Colonic mucosa (tissue), 4 donors: ENCODE measurements around the gene PKN3. TPM values are rescaled to one million over a fixed set of nuclear protein-coding genes. Genes with fewer than 3 reads are reported as not detected.

Experiments used
- DNase-seq: peaks from one replicate; pipeline ENCODE4 v3.0.0-alpha.2; 2020
- H3K27ac ChIP-seq: fragments of 200-600 bp; one replicate; pipeline ENCODE4 v1.8.0; 2021
- H3K27me3 ChIP-seq: fragments of 200-600 bp; one replicate; pipeline ENCODE4 v1.8.0; 2021
- H3K36me3 ChIP-seq: fragments of 200-600 bp; one replicate; pipeline ENCODE4 v1.8.0; 2021
- H3K4me1 ChIP-seq: fragments of 200-600 bp; one replicate; pipeline ENCODE4 v1.8.0; 2021; ENCODE audit warnings: mild to moderate bottlenecking
- H3K4me3 ChIP-seq: fragments of 200-600 bp; one replicate; pipeline ENCODE4 v1.8.0; 2021
- H3K9ac ChIP-seq, 2 donors: one replicate each; pipeline ENCODE4 v1.7.0; 2013; ENCODE audit warnings: control low read depth in 2 of 2, low read depth in 2 of 2, low read length in 2 of 2
- H3K9me3 ChIP-seq: fragments of 200-600 bp; one replicate; pipeline ENCODE4 v1.8.0; 2021
- CTCF ChIP-seq: fragments of 200-600 bp; IDR thresholded peaks from one replicate; pipeline ENCODE4 v1.8.0; 2022; ENCODE audit warnings: antibody characterized with exemption, mild to moderate bottlenecking
- intact Hi-C: fragments of 100-400 bp; cut with DNase I; formaldehyde crosslinking; loops from one replicate; pipeline ENCODE4 v1.14.1; 2022
- total RNA-seq, 2 donors: library from RNA; stranded (reverse); fragmentation: NEBNext Ultra II Directional in 1 of 2; extraction: Animal tissue kit (Norgen Biotek cat#: 25700) in 1 of 2; gene quantifications; one replicate each; pipeline ENCODE4 v1.2.1, GENCODE V29; 2021
- donor health status: healthy.
- donor health status: DM: no; HTN: no; CAD: no.
- donor health status: DM: no; HTN: no; CAD: no.

PKN3 gene
- total RNA-seq, 2 donors from 2014 or later: 2.8 to 7.5 TPM

GRCh38 chr9:128712451-128713410 is 10.4 kb downstream of the PKN3 start:
- intact Hi-C loops: no loop called here
- TF ChIP-seq CTCF: no peak
- DNase-seq: no peak
- Histone ChIP-seq H3K27me3 (no peaks in the 10 kb centered on the region), H3K36me3 (no peaks in the 10 kb centered on the region), H3K27ac (no peak overlapping the region), H3K4me3 (no peak overlapping the region), H3K9ac (no peak overlapping the region), H3K4me1 (no peaks in the 10 kb centered on the region), H3K9me3 (no peaks in the 10 kb centered on the region)

GRCh38 chr9:128713411-128713780 is 11.1 kb downstream of the PKN3 start:
- DNase-seq: no peak
- intact Hi-C loops: no loop called here

GRCh38 chr9:128713941-128714573 is 11.8 kb downstream of the PKN3 start:
- Histone ChIP-seq H3K27me3 (no peaks in the 10 kb centered on the region), H3K4me1 (no peaks in the 10 kb centered on the region), H3K9me3 (no peaks in the 10 kb centered on the region), H3K27ac (no peak overlapping the region), H3K36me3 (no peaks in the 10 kb centered on the region), H3K9ac (no peak overlapping the region), H3K4me3 (no peak overlapping the region)
- TF ChIP-seq CTCF: no peak
- intact Hi-C loops: no loop called here
- DNase-seq: no peak

More at GRCh38 chr9:128713411-128713780, 11.1 kb downstream of the PKN3 start:
- Histone ChIP-seq H3K27ac (no peak overlapping the region), H3K9ac (no peak overlapping the region), H3K9me3 (no peaks in the 10 kb centered on the region), H3K27me3 (no peaks in the 10 kb centered on the region), H3K4me1 (no peaks in the 10 kb centered on the region), H3K36me3 (no peaks in the 10 kb centered on the region), H3K4me3 (no peak overlapping the region)
- TF ChIP-seq CTCF: no peak

- no peak for TF ChIP-seq CTCF
- H3K36me3 ChIP-seq: no peaks in the 10 kb centered on the region
- intact Hi-C loops: no loop called here
- no peaks in the 10 kb centered on the region for H3K4me1 ChIP-seq
- no peak overlapping the region for H3K4me3 ChIP-seq
- no peak for DNase-seq
- no peaks in the 10 kb centered on the region for H3K9me3 ChIP-seq
- H3K27ac ChIP-seq: no peak overlapping the region
- no peak overlapping the region for H3K9ac ChIP-seq
- H3K27me3 ChIP-seq: no peaks in the 10 kb centered on the region
Observed at GRCh38 chr9:128714586-128715435, 12.5 kb downstream of the PKN3 start.

- Histone ChIP-seq H3K9me3 (no peaks in the 10 kb centered on the region), H3K27ac (no peak overlapping the region), H3K4me1 (no peaks in the 10 kb centered on the region), H3K4me3 (no peak overlapping the region), H3K27me3 (no peaks in the 10 kb centered on the region), H3K36me3 (no peaks in the 10 kb centered on the region), H3K9ac (no peak overlapping the region)
- no peak for DNase-seq
- TF ChIP-seq CTCF: no peak
- intact Hi-C loops: no loop called here
Observed at GRCh38 chr9:128715436-128715750, 13.1 kb downstream of the PKN3 start.
